AG09309 (cell line): ENCODE data around the gene SHISA8.

Experiments
- DNase-seq: peaks from one replicate; pipeline ENCODE4 v3.0.0-alpha.2; 2010; ENCODE audit warnings: low read depth
- H3K4me3 ChIP-seq: 2 replicates; pipeline ENCODE4 v1.5.1; 2011; ENCODE audit warnings: mild to moderate bottlenecking, low read depth, low read length, moderate library complexity; ENCODE audit not compliant: control insufficient read depth
- TF ChIP-seq, protein P1 (sequence below): IDR thresholded peaks from 2 replicates; pipeline ENCODE4 v1.5.1; 2011; ENCODE audit warnings: mild to moderate bottlenecking, low read depth, low read length, inconsistent platforms; ENCODE audit not compliant: insufficient read depth, control insufficient read depth; ENCODE audit errors: missing control alignments

The SHISA8 gene

DNA sequence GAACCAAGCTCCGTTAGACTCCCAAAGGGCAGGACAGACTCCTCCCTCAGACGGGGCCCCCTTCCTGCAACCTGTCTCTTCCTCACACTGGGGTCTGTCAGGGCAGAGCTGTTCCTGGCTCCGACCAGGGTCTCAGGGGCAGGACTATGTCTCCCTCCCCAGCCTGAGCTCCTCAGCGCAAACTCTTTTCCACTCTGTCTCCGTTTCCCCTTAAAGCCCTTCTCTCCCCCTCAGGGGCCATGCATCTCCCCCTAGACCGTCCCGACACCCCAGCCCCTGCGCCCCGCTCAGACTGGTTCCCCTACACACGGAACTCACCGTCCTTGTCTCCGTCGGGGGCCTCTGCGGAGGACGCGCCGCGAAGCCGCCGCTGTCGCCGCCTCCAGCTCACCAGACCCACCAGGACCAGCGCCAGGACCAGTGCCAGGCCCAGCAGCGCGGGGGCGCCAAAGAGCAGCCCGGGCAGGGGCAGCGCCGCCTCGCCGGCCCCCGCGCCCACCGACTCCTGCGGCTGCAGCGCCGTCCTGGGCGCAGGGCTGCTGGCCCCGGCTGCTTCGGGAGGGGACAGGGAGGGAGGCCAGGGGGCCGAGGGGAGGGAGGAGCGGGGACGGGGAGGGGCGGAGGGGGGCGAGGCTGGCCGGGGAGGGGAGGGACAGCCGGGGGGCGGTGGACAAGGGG, 11.0 kb upstream of the SHISA8 start:
- no peak for DNase-seq
- peak overlapping the region; percentile 18 for H3K4me3 ChIP-seq
- TF ChIP-seq, protein P1, sequence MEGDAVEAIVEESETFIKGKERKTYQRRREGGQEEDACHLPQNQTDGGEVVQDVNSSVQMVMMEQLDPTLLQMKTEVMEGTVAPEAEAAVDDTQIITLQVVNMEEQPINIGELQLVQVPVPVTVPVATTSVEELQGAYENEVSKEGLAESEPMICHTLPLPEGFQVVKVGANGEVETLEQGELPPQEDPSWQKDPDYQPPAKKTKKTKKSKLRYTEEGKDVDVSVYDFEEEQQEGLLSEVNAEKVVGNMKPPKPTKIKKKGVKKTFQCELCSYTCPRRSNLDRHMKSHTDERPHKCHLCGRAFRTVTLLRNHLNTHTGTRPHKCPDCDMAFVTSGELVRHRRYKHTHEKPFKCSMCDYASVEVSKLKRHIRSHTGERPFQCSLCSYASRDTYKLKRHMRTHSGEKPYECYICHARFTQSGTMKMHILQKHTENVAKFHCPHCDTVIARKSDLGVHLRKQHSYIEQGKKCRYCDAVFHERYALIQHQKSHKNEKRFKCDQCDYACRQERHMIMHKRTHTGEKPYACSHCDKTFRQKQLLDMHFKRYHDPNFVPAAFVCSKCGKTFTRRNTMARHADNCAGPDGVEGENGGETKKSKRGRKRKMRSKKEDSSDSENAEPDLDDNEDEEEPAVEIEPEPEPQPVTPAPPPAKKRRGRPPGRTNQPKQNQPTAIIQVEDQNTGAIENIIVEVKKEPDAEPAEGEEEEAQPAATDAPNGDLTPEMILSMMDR: peak; percentile 56

DNA sequence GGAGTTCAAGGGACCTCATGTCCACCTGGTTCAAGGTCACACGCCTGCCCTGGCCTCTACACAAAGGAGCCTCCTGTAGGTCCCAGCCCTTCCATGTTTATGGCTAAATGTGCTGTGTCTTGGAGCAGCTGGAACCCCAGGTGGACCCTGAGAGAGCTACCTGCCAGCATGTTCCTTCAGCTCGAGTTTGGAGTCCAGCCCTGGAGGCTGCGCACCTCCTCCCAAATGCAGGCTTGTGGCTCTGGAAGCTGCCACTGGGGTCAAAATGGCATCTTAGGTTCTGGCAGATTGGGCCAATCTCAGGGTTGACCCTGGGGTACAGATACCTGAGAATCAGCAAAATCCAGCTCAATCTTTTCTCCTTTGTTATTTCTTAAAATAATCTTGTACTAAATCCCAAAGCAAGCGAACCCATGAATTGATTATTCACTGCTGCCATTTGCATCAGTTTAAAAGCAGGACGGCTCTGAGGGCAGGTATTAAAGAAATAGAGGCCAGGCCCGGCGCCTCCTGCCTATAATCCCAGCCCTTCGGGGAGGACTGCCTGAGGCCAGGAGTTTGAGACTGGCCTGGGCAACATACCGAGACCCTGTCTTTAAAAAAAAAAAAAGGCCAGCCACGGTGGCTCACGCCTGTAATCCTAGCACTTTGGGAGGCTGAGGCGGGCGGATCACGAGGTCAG, 8.9 kb upstream of the SHISA8 start:
- DNase-seq: no peak
- TF ChIP-seq, protein P1: no peak
- no peak overlapping the region for H3K4me3 ChIP-seq

DNA sequence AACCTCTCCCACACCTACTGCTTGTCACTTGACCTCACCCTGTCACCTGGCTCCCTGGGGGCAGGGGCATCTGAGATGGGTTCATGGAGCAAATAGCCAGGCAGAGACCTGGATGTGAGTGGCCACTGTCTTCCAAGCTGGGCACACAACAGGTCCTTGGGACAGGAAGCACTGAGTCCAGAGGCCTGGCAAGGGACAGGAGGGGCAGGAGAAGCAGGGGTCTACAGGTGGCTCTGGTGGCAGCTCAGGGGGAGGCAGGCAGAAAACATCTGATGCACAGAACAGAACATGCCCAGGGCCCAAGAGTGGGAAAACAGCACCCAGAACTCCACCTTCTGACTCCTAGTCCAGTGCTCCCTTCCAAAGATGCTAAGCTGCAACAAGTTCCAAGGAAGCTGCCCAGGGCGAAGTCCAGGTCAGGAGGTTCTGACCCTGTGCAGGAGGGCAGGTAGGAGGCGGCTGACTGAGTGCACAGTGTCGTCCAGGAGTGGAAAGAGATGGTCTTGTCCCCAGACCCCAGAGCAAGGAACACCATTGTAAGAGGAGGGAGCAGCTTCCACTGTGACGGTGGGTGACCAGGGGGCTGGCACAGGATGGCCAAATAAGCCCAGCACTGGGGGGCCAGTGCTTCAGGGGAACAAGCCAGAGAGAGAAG, 8.2 kb upstream of the SHISA8 start:
- no peak for DNase-seq
- TF ChIP-seq, protein P1: no peak
- no peak overlapping the region for H3K4me3 ChIP-seq

DNA sequence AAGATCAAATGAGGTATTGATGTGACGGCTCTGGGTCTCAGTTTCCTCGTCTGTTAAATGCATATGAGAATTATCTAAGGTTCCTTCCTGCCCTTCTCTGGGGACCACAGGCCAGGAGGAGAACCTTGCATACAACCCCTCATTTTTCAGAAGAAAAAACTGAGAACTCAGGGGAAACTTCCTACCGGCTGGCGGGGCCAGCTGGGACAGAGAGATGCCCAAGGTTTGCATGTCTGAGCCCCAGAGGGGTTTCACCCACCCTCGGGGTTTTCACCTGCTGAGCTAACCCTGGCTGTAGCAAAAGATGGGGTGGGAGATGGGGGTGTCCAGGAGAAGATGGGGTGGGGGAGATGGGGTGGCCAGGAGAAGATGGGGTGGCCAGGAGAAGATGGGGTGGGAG, 7.5 kb upstream of the SHISA8 start:
- H3K4me3 ChIP-seq: no peak overlapping the region
- DNase-seq: no peak
- TF ChIP-seq, protein P1: no peak

DNA sequence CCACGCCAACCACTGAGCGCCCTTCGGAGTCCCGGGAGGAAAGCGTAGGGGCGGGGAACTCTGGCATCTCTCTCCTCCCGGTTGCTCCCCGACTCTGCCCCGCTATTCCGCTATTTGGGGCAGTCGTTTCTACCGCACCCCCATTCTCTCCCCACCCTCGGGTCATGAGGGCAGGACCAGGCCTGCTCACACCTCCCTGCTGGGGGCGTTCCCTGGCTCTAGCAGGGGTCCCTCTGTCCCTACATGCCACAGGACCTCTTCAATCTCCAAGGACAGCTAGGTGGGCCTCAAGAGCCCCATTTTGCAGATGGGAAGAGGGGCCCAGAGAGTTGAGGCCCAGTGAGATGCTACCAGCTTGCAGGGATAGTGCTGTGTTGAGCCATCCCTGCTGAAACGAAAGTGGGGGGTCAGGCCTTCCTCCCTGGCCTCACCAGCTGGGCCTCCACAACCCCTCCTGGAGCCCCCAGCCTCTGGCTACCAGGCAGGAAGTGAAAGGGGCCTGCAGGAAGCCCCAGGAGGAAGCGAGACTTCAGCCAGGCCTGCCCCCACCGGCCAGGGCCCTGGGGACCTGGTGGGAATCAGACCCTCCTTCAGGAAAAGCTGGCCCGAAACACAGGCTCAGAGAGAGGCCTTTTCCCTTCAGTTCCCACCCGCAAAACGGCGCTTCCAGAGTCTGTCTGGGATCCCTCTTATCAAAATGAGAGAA, 5.5 kb upstream of the SHISA8 start:
- TF ChIP-seq, protein P1: no peak
- no peak overlapping the region for H3K4me3 ChIP-seq
- DNase-seq: no peak
